A549 (cell line): ENCODE data around the gene HAUS6.
"Not testable (repeated sequence)": the region's sequence is repeated elsewhere in the genome, so short reads cannot be mapped to it uniquely, and the experiment has no call there.

Experiments used
- BHLHE40 ChIP-seq: IDR thresholded peaks from 2 replicates; pipeline ENCODE4 v1.6.1; 2012; ENCODE audit warnings: low read depth, low read length, inconsistent platforms
- CHD4 ChIP-seq: fragments of 200-600 bp; sonication (generic); IDR thresholded peaks from 2 replicates; pipeline ENCODE4 v1.6.1; 2016; ENCODE audit warnings: antibody characterized with exemption, mild to moderate bottlenecking, borderline replicate concordance
- KDM5A ChIP-seq: fragments of 200-600 bp; sonication (generic); IDR thresholded peaks from 2 replicates; pipeline ENCODE4 v1.6.1; 2016; ENCODE audit warnings: antibody characterized with exemption, mild to moderate bottlenecking
- MAZ ChIP-seq: fragments of 150-350 bp; IDR thresholded peaks from 2 replicates; pipeline ENCODE4 v1.6.1; 2014; ENCODE audit warnings: antibody characterized with exemption, low read depth, low read length, borderline replicate concordance
- ZC3H11A ChIP-seq: fragments of 450-650 bp; IDR thresholded peaks from 2 replicates; pipeline ENCODE4 v1.6.1; 2014; ENCODE audit warnings: antibody characterized with exemption, mild to moderate bottlenecking
- TF ChIP-seq, protein P1 (sequence below): fragments of >200 bp; sonication (Bioruptor Twin); formaldehyde crosslinking; IDR thresholded peaks from 3 replicates; pipeline ENCODE4 v1.5.1; 2016

GRCh38 chr9:19097431-19097830 lies 5.3 kb downstream of the HAUS6 start:
- TF ChIP-seq KDM5A, CHD4, MAZ, BHLHE40, ZC3H11A: not testable (repeated sequence)
- TF ChIP-seq, protein P1, sequence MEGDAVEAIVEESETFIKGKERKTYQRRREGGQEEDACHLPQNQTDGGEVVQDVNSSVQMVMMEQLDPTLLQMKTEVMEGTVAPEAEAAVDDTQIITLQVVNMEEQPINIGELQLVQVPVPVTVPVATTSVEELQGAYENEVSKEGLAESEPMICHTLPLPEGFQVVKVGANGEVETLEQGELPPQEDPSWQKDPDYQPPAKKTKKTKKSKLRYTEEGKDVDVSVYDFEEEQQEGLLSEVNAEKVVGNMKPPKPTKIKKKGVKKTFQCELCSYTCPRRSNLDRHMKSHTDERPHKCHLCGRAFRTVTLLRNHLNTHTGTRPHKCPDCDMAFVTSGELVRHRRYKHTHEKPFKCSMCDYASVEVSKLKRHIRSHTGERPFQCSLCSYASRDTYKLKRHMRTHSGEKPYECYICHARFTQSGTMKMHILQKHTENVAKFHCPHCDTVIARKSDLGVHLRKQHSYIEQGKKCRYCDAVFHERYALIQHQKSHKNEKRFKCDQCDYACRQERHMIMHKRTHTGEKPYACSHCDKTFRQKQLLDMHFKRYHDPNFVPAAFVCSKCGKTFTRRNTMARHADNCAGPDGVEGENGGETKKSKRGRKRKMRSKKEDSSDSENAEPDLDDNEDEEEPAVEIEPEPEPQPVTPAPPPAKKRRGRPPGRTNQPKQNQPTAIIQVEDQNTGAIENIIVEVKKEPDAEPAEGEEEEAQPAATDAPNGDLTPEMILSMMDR, result not testable (repeated sequence)
